BJ (cell line): ENCODE results near the gene GCSAML. TPM values are rescaled to one million over a fixed set of nuclear protein-coding genes. Genes with fewer than 3 reads are reported as not detected.

Experiments
- CTCF ChIA-PET: fragments of 350-600 bp; formaldehyde crosslinking; extraction: SDS; loops from one replicate; lab custom pipeline; 2021; ENCODE audit warnings: antibody characterized with exemption, inconsistent platforms; lab: Yijun Ruan, JAX
- POLR2A ChIA-PET: fragments of 300-600 bp; sonication (Branson Sonifier 250); formaldehyde crosslinking; extraction: SDS; loops from one replicate; lab custom pipeline; 2021; ENCODE audit warnings: antibody characterized with exemption; lab: Charles Lee
- DNase-seq: peaks from one replicate; pipeline ENCODE4 v3.0.0-alpha.2; 2011; ENCODE audit warnings: low read depth
- H3K27me3 ChIP-seq: 2 replicates; pipeline ENCODE4 v1.6.0; 2011; ENCODE audit warnings: low read length; ENCODE audit not compliant: control insufficient read depth, insufficient read depth
- H3K36me3 ChIP-seq: 2 replicates; pipeline ENCODE4 v1.5.1; 2011; ENCODE audit warnings: low read length; ENCODE audit not compliant: control insufficient read depth, insufficient read depth
- H3K4me3 ChIP-seq: 2 replicates; pipeline ENCODE4 v1.5.1; 2011; ENCODE audit warnings: low read depth, mild to moderate bottlenecking, control low read depth, low read length
- CTCF ChIP-seq: IDR thresholded peaks from 2 replicates; pipeline ENCODE4 v1.5.1; 2011; ENCODE audit warnings: low read depth, mild to moderate bottlenecking, control low read depth, inconsistent platforms, low read length, moderate library complexity; ENCODE audit not compliant: insufficient read depth
- polyA plus RNA-seq: library from polyadenylated mRNA; depleted of rRNA; stranded (reverse); fragments of >200 nt; gene quantifications from 2 replicates; pipeline ENCODE4 v1.2.3, GENCODE V29; 2011

GCSAML gene
- polyA plus RNA-seq, 1 experiment = not detected

- H3K27me3 ChIP-seq = no peaks in the 10 kb centered on the region
- POLR2A ChIA-PET = no interaction called here
- no peak for DNase-seq
- H3K36me3 ChIP-seq = no peaks in the 10 kb centered on the region
- no peak for TF ChIP-seq CTCF
- H3K4me3 ChIP-seq = no peak within 1 kb of the TSS
- CTCF ChIA-PET = no interaction called here
Observed at GRCh38 chr1:247536340-247536739, 12.6 kb upstream of the GCSAML start, which contains the start of gene OR2C3. Gene OR2C3 (minus strand): TSS chr1:247536440. CDS start chr1:247532511, 3,929 bp downstream.

GRCh38 chr1:247538561-247538960 lies 10.4 kb upstream of the GCSAML start:
- ChIA-PET CTCF (interaction anchor here (1.0 kb wide), 1 partner anchor 22 kb away, joined by 4 read pairs; no protein-coding TSS in a partner anchor), POLR2A (no interaction called here)
- Histone ChIP-seq H3K36me3 (no peaks in the 10 kb centered on the region), H3K4me3 (no peak overlapping the region), H3K27me3 (no peaks in the 10 kb centered on the region)
- no peak for DNase-seq
- no peak for TF ChIP-seq CTCF

- POLR2A ChIA-PET = no interaction called here
- no peak for TF ChIP-seq CTCF
- CTCF ChIA-PET = interaction anchor here (1.0 kb wide), 1 partner anchor 21 kb away, joined by 4 read pairs; no protein-coding TSS in a partner anchor
Observed at GRCh38 chr1:247539215-247539614, 9.7 kb upstream of the GCSAML start.

GRCh38 chr1:247540581-247540980 lies 8.4 kb upstream of the GCSAML start:
- CTCF ChIA-PET = no interaction called here
- Histone ChIP-seq H3K4me3 (no peak overlapping the region), H3K27me3 (no peaks in the 10 kb centered on the region), H3K36me3 (no peaks in the 10 kb centered on the region)
- POLR2A ChIA-PET = no interaction called here
- DNase-seq = no peak
- TF ChIP-seq CTCF = no peak

More at GRCh38 chr1:247539215-247539614, 9.7 kb upstream of the GCSAML start:
- Histone ChIP-seq H3K36me3 (no peaks in the 10 kb centered on the region), H3K4me3 (no peak overlapping the region), H3K27me3 (no peaks in the 10 kb centered on the region)
- DNase-seq = no peak

GRCh38 chr1:247542811-247543210 lies 6.1 kb upstream of the GCSAML start:
- CTCF ChIA-PET = no interaction called here

More at GRCh38 chr1:247542811-247543210, 6.1 kb upstream of the GCSAML start:
- DNase-seq = no peak
- Histone ChIP-seq H3K4me3 (no peak overlapping the region), H3K36me3 (no peaks in the 10 kb centered on the region), H3K27me3 (no peaks in the 10 kb centered on the region)
- POLR2A ChIA-PET = no interaction called here
- no peak for TF ChIP-seq CTCF
